ENCODE data around the gene PCDHB7. TPM values are rescaled to one million over a fixed set of nuclear protein-coding genes. Genes with fewer than 3 reads are reported as not detected.
"Not testable (repeated sequence)": the region's sequence is repeated elsewhere in the genome, so short reads cannot be mapped to it uniquely, and the experiment has no call there.

Gene PCDHB7
- total RNA-seq, 6 donors from 2014 or later = 0.30 to 2.9 (median 1.8) TPM

DNA sequence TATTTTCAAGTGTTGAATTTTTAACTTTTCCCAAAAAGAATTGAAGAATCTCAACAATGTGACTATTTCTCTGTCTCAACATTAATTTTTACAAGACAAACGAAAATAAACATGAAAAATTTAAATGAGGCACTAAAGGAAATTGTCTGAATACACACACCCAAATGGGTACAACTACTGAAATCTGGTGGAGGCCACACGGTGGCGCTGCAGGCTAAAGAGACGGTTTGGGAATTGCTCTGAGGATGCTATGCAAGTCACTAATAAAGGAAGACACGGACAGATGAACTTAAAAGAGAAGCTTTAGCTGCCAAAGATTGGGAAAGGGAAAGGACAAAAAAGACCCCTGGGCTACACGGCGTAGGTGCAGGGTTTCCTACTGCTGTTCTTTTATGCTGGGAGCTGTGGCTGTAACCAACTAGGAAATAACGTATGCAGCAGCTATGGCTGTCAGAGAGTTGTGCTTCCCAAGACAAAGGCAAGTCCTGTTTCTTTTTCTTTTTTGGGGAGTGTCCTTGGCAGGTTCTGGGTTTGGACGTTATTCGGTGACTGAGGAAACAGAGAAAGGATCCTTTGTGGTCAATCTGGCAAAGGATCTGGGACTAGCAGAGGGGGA lies 19.8 kb downstream of the PCDHB7 start, which contains the start of gene PCDHB10:
TSS of gene PCDHB10 (plus strand) at position 244 of the 616 bp plus-strand sequence. CDS start at position 444, 200 bp downstream.
- DNase-seq = no peak
- Histone ChIP-seq H3K36me3 (no peaks in the 10 kb centered on the region), H3K9me3 (peaks cover 21 to 70% (median 34%) of the 10 kb centered on the region in 4 donors), H3K27ac (no peak within 1 kb of the TSS), H3K4me1 (no peaks in the 10 kb centered on the region), H3K27me3 (no peaks in the 10 kb centered on the region), H3K4me3 (no peak within 1 kb of the TSS)
- ATAC-seq (ENCODE audit: low FRiP score in 2 of 2) = no peak
- WGBS, 2 donors = 7 to 12% methylated on average over 8 to 10 of the region's 10 CpGs
- no peak for TF ChIP-seq POLR2AphosphoS5 (IDR thresholded peaks at IDR 0.05)
- TF ChIP-seq, protein P1, sequence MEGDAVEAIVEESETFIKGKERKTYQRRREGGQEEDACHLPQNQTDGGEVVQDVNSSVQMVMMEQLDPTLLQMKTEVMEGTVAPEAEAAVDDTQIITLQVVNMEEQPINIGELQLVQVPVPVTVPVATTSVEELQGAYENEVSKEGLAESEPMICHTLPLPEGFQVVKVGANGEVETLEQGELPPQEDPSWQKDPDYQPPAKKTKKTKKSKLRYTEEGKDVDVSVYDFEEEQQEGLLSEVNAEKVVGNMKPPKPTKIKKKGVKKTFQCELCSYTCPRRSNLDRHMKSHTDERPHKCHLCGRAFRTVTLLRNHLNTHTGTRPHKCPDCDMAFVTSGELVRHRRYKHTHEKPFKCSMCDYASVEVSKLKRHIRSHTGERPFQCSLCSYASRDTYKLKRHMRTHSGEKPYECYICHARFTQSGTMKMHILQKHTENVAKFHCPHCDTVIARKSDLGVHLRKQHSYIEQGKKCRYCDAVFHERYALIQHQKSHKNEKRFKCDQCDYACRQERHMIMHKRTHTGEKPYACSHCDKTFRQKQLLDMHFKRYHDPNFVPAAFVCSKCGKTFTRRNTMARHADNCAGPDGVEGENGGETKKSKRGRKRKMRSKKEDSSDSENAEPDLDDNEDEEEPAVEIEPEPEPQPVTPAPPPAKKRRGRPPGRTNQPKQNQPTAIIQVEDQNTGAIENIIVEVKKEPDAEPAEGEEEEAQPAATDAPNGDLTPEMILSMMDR (IDR thresholded peaks at IDR 0.05) = peak in 2 of 6 experiments; percentile 8 to 20

DNA sequence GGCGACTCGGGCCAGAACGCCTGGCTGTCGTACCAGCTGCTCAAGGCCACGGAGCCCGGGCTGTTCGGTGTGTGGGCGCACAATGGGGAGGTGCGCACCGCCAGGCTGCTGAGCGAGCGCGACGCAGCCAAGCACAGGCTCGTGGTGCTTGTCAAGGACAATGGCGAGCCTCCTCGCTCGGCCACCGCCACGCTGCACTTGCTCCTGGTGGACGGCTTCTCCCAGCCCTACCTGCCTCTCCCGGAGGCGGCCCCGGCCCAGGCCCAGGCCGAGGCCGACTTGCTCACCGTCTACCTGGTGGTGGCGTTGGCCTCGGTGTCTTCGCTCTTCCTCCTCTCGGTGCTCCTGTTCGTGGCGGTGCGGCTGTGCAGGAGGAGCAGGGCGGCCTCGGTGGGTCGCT lies 21.9 kb downstream of the PCDHB7 start:
- H3K9me3 ChIP-seq = peaks cover 29 to 59% (median 37%) of the 10 kb centered on the region in 4 donors
- H3K4me3 ChIP-seq = not testable (repeated sequence)
- WGBS, 2 donors = 28 to 40% methylated on average over 3 to 7 of the region's 37 CpGs

DNA sequence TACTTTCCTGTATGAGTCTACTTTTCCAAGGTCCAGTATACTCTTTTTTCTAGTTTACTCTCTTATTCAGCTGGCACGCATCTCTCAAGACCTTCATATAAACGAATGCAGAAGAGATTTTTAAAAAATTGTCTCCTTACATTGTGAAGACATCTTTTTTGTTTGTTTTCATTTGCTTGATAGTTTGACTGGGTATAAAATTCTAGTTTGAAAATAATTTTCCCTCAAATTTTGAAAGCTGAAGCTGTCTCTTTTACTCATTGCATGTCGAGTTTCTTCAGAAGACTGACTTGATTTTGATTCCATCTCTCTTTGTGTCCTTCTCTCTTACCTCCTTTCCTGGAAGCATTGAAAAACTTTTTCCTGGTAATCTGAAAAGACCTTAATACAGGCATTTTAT lies 23.9 kb downstream of the PCDHB7 start:
- H3K27me3 ChIP-seq = no peaks in the 10 kb centered on the region
- ATAC-seq (ENCODE audit: low FRiP score in 2 of 2) (no peak), DNase-seq (no peak)
- TF ChIP-seq POLR2A (IDR thresholded peaks at IDR 0.05) (no peak), EP300 (IDR thresholded peaks at IDR 0.05) (no peak), POLR2AphosphoS5 (IDR thresholded peaks at IDR 0.05) (no peak)
- TF ChIP-seq, protein P1 (IDR thresholded peaks at IDR 0.05) = no peak
- no peaks in the 10 kb centered on the region for H3K36me3 ChIP-seq
- H3K9me3 ChIP-seq = peaks cover 25 to 64% (median 48%) of the 10 kb centered on the region in 4 donors
- H3K4me1 ChIP-seq = no peaks in the 10 kb centered on the region
- WGBS, 2 donors = 44 to 55% methylated on average over 3 of the region's 3 CpGs
- no peak overlapping the region for H3K4me3 ChIP-seq
- H3K27ac ChIP-seq = no peak overlapping the region

More for the DNA sequence above, 21.9 kb downstream of the PCDHB7 start:
- not testable (repeated sequence) for H3K4me1 ChIP-seq; H3K36me3 ChIP-seq; H3K27me3 ChIP-seq; ATAC-seq (ENCODE audit: low FRiP score in 2 of 2); H3K27ac ChIP-seq
- peak in 1 of 2 donors; percentile 45 for DNase-seq

DNA sequence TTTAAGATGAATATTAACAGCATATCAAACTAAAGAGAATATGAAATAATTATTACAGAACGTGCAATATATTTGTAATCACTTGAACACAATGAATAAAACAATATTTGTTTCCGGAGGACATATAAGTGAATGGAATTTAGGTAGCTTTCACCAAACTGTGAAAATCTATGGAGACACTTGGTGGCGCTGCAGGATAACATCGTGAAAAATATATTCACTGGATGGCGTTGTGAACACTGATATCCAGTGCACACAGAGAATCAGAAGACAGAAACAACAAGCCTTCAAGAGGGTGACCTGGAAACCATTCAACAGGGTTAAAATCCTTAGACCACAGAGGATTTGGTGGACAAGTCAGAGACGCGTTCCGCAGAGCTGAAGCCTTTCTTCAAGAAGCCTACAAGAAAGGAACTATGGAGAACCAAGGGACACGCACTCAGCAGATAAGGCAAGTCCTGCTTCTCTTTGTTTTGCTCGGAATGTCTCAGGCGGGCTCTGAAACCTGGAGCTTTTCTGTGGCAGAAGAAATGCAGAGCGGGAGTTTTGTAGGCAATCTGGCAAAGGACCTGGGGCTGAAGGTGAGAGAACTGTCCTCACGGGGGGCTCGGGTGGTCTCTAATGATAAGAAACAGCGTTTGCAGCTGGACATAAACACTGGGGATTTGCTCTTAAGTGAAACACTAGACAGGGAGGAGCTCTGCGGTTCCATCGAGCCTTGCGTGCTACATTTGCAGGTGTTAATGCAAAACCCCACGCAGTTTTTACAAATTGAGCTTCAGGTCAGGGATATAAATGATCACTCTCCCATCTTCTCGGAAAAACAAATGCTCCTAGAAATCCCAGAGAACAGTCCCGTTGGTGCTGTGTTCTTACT lies 27.2 kb downstream of the PCDHB7 start, which contains the start of gene PCDHB11:
TSS of gene PCDHB11 (plus strand) at position 269 of the 877 bp plus-strand sequence. CDS start at position 417, 148 bp downstream.
- ATAC-seq (ENCODE audit: low FRiP score in 2 of 2) (no peak), DNase-seq (no peak)
- Histone ChIP-seq H3K36me3 (no peaks in the 10 kb centered on the region), H3K4me1 (no peaks in the 10 kb centered on the region), H3K4me3 (peak within 1 kb of the TSS in 1 of 4 donors; percentile 6), H3K9me3 (peaks cover 36 to 59% (median 57%) of the 10 kb centered on the region in 4 donors), H3K27me3 (no peaks in the 10 kb centered on the region), H3K27ac (no peak within 1 kb of the TSS)
- 34 to 44% methylated on average over 21 of the region's 21 CpGs for WGBS, 2 donors
- TF ChIP-seq POLR2A (IDR thresholded peaks at IDR 0.05) (no peak), POLR2AphosphoS5 (IDR thresholded peaks at IDR 0.05) (no peak), EP300 (IDR thresholded peaks at IDR 0.05) (no peak)
- TF ChIP-seq, protein P1 (IDR thresholded peaks at IDR 0.05) = no peak

DNA sequence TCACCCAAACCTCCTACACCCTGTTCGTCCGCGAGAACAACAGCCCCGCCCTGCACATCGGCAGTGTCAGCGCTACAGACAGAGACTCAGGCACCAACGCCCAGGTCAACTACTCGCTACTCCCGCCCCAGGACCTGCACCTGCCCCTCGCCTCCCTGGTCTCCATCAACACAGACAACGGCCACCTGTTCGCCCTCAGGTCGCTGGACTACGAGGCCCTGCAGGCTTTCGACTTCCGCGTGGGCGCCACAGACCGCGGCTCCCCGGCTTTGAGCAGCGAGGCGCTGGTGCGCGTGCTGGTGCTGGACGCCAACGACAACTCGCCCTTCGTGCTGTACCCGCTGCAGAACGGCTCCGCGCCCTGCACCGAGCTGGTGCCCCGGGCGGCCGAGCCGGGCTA lies 28.7 kb downstream of the PCDHB7 start:
- H3K27ac ChIP-seq; H3K4me3 ChIP-seq; H3K27me3 ChIP-seq; H3K36me3 ChIP-seq; H3K4me1 ChIP-seq; ATAC-seq (ENCODE audit: low FRiP score in 2 of 2): not testable (repeated sequence)
- WGBS, 2 donors = 30 to 33% methylated on average over 9 to 13 of the region's 38 CpGs
- peak in 1 of 2 donors; percentile 69 for DNase-seq
- H3K9me3 ChIP-seq = peaks cover 25 to 57% (median 50%) of the 10 kb centered on the region in 4 donors

DNA sequence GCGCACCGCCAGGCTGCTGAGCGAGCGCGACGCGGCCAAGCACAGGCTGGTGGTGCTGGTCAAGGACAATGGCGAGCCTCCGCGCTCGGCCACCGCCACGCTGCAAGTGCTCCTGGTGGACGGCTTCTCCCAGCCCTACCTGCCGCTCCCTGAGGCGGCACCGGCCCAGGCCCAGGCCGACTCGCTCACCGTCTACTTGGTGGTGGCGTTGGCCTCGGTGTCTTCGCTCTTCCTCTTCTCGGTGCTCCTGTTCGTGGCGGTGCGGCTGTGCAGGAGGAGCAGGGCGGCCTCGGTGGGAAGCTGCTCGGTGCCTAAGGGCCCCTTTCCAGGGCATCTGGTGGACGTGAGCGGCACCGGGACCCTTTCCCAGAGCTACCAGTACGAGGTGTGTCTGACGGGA lies 29.2 kb downstream of the PCDHB7 start:
- WGBS, 2 donors = 36 to 42% methylated on average over 7 to 17 of the region's 35 CpGs
- not testable (repeated sequence) for ATAC-seq (ENCODE audit: low FRiP score in 2 of 2); H3K27me3 ChIP-seq; H3K4me3 ChIP-seq; H3K4me1 ChIP-seq; H3K27ac ChIP-seq; H3K36me3 ChIP-seq
- peaks cover 24 to 55% (median 45%) of the 10 kb centered on the region in 4 donors for H3K9me3 ChIP-seq
- DNase-seq = peak in 1 of 2 donors; percentile 70

Measured in upper lobe of left lung (tissue), 6 donors.